Endothelial cell of umbilical vein (primary cell): ENCODE measurements around the gene MED25. TPM values are rescaled to one million over a fixed set of nuclear protein-coding genes. Genes with fewer than 3 reads are reported as not detected.

Experiments
- BruUV-seq: library from RNA; stranded (reverse); fragments of 400-500 nt; replicated peaks from 2 replicates; lab custom pipeline; 2021; lab: Mats Ljungman, UMichigan
- CTCF ChIA-PET: fragments of 300-600, 350-600 bp; sonication (Branson Sonifier 250); formaldehyde crosslinking; loops from one replicate; lab custom pipeline; 2021; ENCODE audit warnings: antibody characterized with exemption, inconsistent platforms; lab: Charles Lee
- POLR2A ChIA-PET: fragments of 300-600, 350-600 bp; sonication (Branson Sonifier 250); formaldehyde crosslinking; loops from one replicate; lab custom pipeline; 2021; ENCODE audit warnings: antibody characterized with exemption, inconsistent platforms; lab: Charles Lee
- DNase-seq: peaks from one replicate; pipeline ENCODE4 v3.0.0-alpha.2; 2011; ENCODE audit warnings: low read depth, low spot score
- FAIRE-seq: peaks from 2 replicates; lab custom pipeline; 2011; peaks lifted over from hg19 to GRCh38; lab: Jason Lieb, UNC
- H2AFZ ChIP-seq: 2 replicates; pipeline ENCODE4 v1.6.0; 2012; ENCODE audit warnings: low read depth, low read length, control low read depth, inconsistent platforms
- H3K27ac ChIP-seq: 2 replicates; pipeline ENCODE4 v1.5.1; 2011; ENCODE audit warnings: low read depth, mild to moderate bottlenecking, control low read depth, low read length, moderate library complexity; ENCODE audit not compliant: insufficient read depth
- H3K27me3 ChIP-seq, 2 experiments: 2 replicates each; pipeline versions ENCODE4 v1.6.0 to v1.6.1; 2011; ENCODE audit warnings: low read length in 2 of 2, mixed read lengths in 1 of 2; ENCODE audit not compliant: control insufficient read depth in 2 of 2, insufficient read depth in 2 of 2
- H3K36me3 ChIP-seq, 2 experiments: 2 replicates in 1 of 2; 3 replicates in 1 of 2; pipeline ENCODE4 v1.5.1; 2011; ENCODE audit warnings: low read length in 2 of 2, mild to moderate bottlenecking in 1 of 2, moderate library complexity in 1 of 2; ENCODE audit not compliant: control insufficient read depth in 2 of 2, insufficient read depth in 2 of 2; ENCODE audit errors: extremely low read depth in 1 of 2
- H3K4me1 ChIP-seq: 3 replicates; pipeline ENCODE4 v1.5.1; 2011; ENCODE audit warnings: mild to moderate bottlenecking, low read length; ENCODE audit not compliant: control insufficient read depth, insufficient read depth; ENCODE audit errors: extremely low read depth
- H3K4me2 ChIP-seq: 2 replicates; pipeline ENCODE4 v1.6.1; 2011; ENCODE audit warnings: low read length, control low read depth, mixed read lengths; ENCODE audit not compliant: insufficient read depth
- H3K4me3 ChIP-seq, 3 experiments: fragments of 200-600 bp in 1 of 3; sonication (generic), shearing (Covaris generic) in 1 of 3; replicated peaks in 1 of 3; 2 replicates each; pipeline ENCODE4 v1.5.1; 2011 to 2016; ENCODE audit warnings: control low read depth in 3 of 3, low read length in 3 of 3, mild to moderate bottlenecking in 2 of 3, inconsistent platforms in 1 of 3, low read depth in 1 of 3, moderate library complexity in 1 of 3; ENCODE audit not compliant: insufficient read depth in 1 of 3
- H3K79me2 ChIP-seq: 2 replicates; pipeline ENCODE4 v1.6.0; 2012; ENCODE audit warnings: low read length, inconsistent platforms; ENCODE audit not compliant: control insufficient read depth, insufficient read depth
- H3K9ac ChIP-seq: replicated peaks from 2 replicates; pipeline ENCODE3; 2011; ENCODE audit warnings: low read length, control low read depth; ENCODE audit not compliant: insufficient read depth; ENCODE audit errors: extremely low read depth
- H3K9me1 ChIP-seq: replicated peaks from 3 replicates; pipeline ENCODE4 v1.6.0; 2011; ENCODE audit warnings: mild to moderate bottlenecking, low read length; ENCODE audit not compliant: control insufficient read depth, insufficient read depth; ENCODE audit errors: extremely low read depth
- H3K9me3 ChIP-seq: replicated peaks from 2 replicates; pipeline ENCODE4 v1.5.1; 2012; ENCODE audit warnings: low read length, inconsistent platforms; ENCODE audit not compliant: control insufficient read depth, insufficient read depth
- H4K20me1 ChIP-seq: replicated peaks from 2 replicates; pipeline ENCODE3; 2011; ENCODE audit warnings: mild to moderate bottlenecking, low read length; ENCODE audit not compliant: control insufficient read depth, insufficient read depth; ENCODE audit errors: extremely low read depth
- EZH2 ChIP-seq: IDR thresholded peaks from 2 replicates; pipeline ENCODE4 v1.6.1; 2012; ENCODE audit warnings: borderline replicate concordance, low read depth, mild to moderate bottlenecking, moderate library complexity, low read length, inconsistent platforms; ENCODE audit not compliant: severe bottlenecking
- FOS ChIP-seq: IDR thresholded peaks from 2 replicates; pipeline ENCODE4 v1.6.1; 2011; ENCODE audit warnings: mild to moderate bottlenecking, low read length, moderate library complexity, borderline replicate concordance; ENCODE audit not compliant: insufficient read depth
- GATA2 ChIP-seq: IDR thresholded peaks from 2 replicates; pipeline ENCODE4 v1.7.0; 2011; ENCODE audit warnings: low read depth, mild to moderate bottlenecking, moderate library complexity, mixed read lengths, low read length; ENCODE audit not compliant: insufficient read length, insufficient read depth
- MAX ChIP-seq: IDR thresholded peaks from 2 replicates; pipeline ENCODE4 v1.6.1; 2011; ENCODE audit not compliant: insufficient read depth, insufficient read length
- MYC ChIP-seq: IDR thresholded peaks from one replicate; pipeline ENCODE4 v1.6.1; 2011; ENCODE audit warnings: mild to moderate bottlenecking, low read depth, low read length
- POLR2A ChIP-seq: IDR thresholded peaks from 2 replicates; pipeline ENCODE4 v1.6.1; 2012; ENCODE audit warnings: low read depth, mild to moderate bottlenecking, control low read depth, low read length
- POLR2AphosphoS5 ChIP-seq: IDR thresholded peaks from 2 replicates; pipeline ENCODE4 v1.6.1; 2012; ENCODE audit warnings: low read depth, mild to moderate bottlenecking, control low read depth, low read length, moderate library complexity; ENCODE audit not compliant: insufficient read depth
- dilution Hi-C: fragments of 300-500 bp; cut with MboI; formaldehyde crosslinking; loops from one replicate; pipeline ENCODE4 v1.15.0; 2019; ENCODE audit warnings: low sequenced_read_pairs; ENCODE audit not compliant: extremely low pct_ligation_motif_present
- intact Hi-C: fragments of 100-400 bp; cut with micrococcal nuclease; formaldehyde crosslinking; loops from one replicate; pipeline ENCODE4 v1.10.0; 2022
- polyA plus RNA-seq, 4 experiments: library from polyadenylated mRNA; depleted of rRNA in 3 of 4; stranded (reverse) in 3 of 4; unstranded in 1 of 4; fragments of >200 nt; gene quantifications; 2 replicates each; pipeline versions ENCODE4 v1.2.1 to v1.2.3, GENCODE V29; 2011 to 2012; ENCODE audit warnings: missing spikeins in 1 of 4
- total RNA-seq: library from RNA; stranded (reverse); gene quantifications from 2 replicates; pipeline ENCODE4 v1.2.3, GENCODE V29; 2021

MED25 gene
- total and polyA plus RNA-seq, 2 donors (not counting 3 experiments of a cell fraction or from before 2014, with no cell fraction given) = 31.7 to 62.9 TPM

GRCh38 chr19:49856574-49857021, 38.5 kb downstream of the MED25 start:
- Histone ChIP-seq H3K9me1 (no peaks in the 10 kb centered on the region), H3K9me3 (no peaks in the 10 kb centered on the region), H3K36me3 (peaks cover 2 to 50% of the 10 kb centered on the region in 2 experiments), H4K20me1 (no peaks in the 10 kb centered on the region), H3K79me2 (peaks cover 25% of the 10 kb centered on the region), H3K9ac (no peak overlapping the region), H3K4me1 (peaks cover 26% of the 10 kb centered on the region), H3K4me2 (no peak overlapping the region), H2AFZ (no peak overlapping the region), H3K4me3 (no peak overlapping the region), H3K27ac (no peak overlapping the region), H3K27me3 (no peaks in the 10 kb centered on the region)
- POLR2A ChIA-PET = interaction anchor here (1.6 kb wide), 1 partner anchor 13 kb away, joined by 4 read pairs; no protein-coding TSS in a partner anchor
- no TSS peak for BruUV-seq
- no peak for DNase-seq
- TF ChIP-seq EZH2 = no peak
- no peak for TF ChIP-seq MAX
- TF ChIP-seq MYC = no peak
- TF ChIP-seq GATA2 = no peak
- TF ChIP-seq FOS = no peak
- TF ChIP-seq POLR2A = no peak
- TF ChIP-seq POLR2AphosphoS5 = no peak
- CTCF ChIA-PET = no interaction called here
- FAIRE-seq = no peak
- intact Hi-C loops (no loop called here), dilution Hi-C loops (no loop called here)
